Stomach (tissue), 9 donors: Measurements from ENCODE around the gene SF3A1. TPM values are rescaled to one million over a fixed set of nuclear protein-coding genes. Genes with fewer than 3 reads are reported as not detected.

ENCODE experiments used
- DNase-seq, 2 donors: peaks; one replicate each; pipeline versions ENCODE4 v3.0.0 to v3.0.0-alpha.2; 2013 to 2019
- H3K27ac ChIP-seq, 5 donors: fragments of 200-600 bp in 4 of 5; sonication (generic) in 4 of 5; one replicate each; pipeline ENCODE4 v1.5.1; 2013 to 2019; ENCODE audit warnings: mild to moderate bottlenecking in 1 of 5, moderate library complexity in 1 of 5
- H3K27me3 ChIP-seq, 3 donors: fragments of 200-600 bp; sonication (generic); one replicate each; pipeline ENCODE4 v1.5.1; 2017 to 2019; ENCODE audit warnings: mixed run types in 1 of 3
- H3K36me3 ChIP-seq, 4 donors: fragments of 200-600 bp; sonication (generic); 1 replicate in 3 of 4; 2 replicates in 1 of 4; pipeline ENCODE4 v1.5.1; 2016 to 2019
- H3K4me1 ChIP-seq, 4 donors: fragments of 200-600 bp; sonication (generic); one replicate each; pipeline ENCODE4 v1.5.1; 2016 to 2019
- H3K4me3 ChIP-seq, 4 donors: fragments of 200-600 bp; sonication (generic) in 3 of 4; one replicate each; pipeline ENCODE4 v1.5.1; 2016 to 2019; ENCODE audit warnings: mild to moderate bottlenecking in 1 of 4
- H3K9me3 ChIP-seq, 4 donors: fragments of 200-600 bp; sonication (generic); one replicate each; pipeline ENCODE4 v1.5.1; 2016 to 2019
- EP300 ChIP-seq: sonication (generic); formaldehyde crosslinking; IDR thresholded peaks from one replicate; pipeline ENCODE4 v1.6.1; 2017; ENCODE audit warnings: antibody characterized with exemption
- POLR2A ChIP-seq, 4 donors: fragments of 450-650 bp; IDR thresholded peaks; one replicate each; pipeline ENCODE4 v1.6.1; 2016; ENCODE audit warnings: antibody characterized with exemption in 4 of 4, control low read depth in 2 of 4, mild to moderate bottlenecking in 1 of 4, moderate library complexity in 1 of 4
- POLR2AphosphoS5 ChIP-seq, 3 donors: sonication (generic); formaldehyde crosslinking; IDR thresholded peaks; one replicate each; pipeline ENCODE4 v1.6.1; 2016; ENCODE audit warnings: antibody characterized with exemption in 3 of 3
- WGBS, 5 donors: extraction: QIAGEN DNeasy Blood & Tissue Kit in 3 of 5; methylation state at CpG; one replicate each; pipeline versions ENCODE4 v1.1.5 to v1.1.7; 2013 to 2018; 5-methylcytosine and 5-hydroxymethylcytosine counted together
- intact Hi-C: fragments of 100-400 bp; cut with DNase I; formaldehyde crosslinking; loops from one replicate; pipeline ENCODE4 v1.15.1; 2023; ENCODE audit warnings: low total_unique reads
- polyA plus RNA-seq, 3 donors: library from polyadenylated mRNA; stranded (reverse); fragments of 200-250 nt; gene quantifications; one replicate each; pipeline ENCODE4 v1.2.3, GENCODE V29; 2013
- total RNA-seq, 5 donors: library from RNA; depleted of rRNA; stranded (reverse); fragments of >200 nt; gene quantifications; one replicate each; pipeline versions ENCODE4 v1.1.0 to v1.2.3, GENCODE V29; 2014 to 2016
- TF ChIP-seq, protein P1 (sequence below), 7 experiments: fragments of 450-650 bp in 4 of 7; fragments of 200-600 bp in 3 of 7; sonication (generic) in 3 of 7; IDR thresholded peaks; one replicate each; pipeline ENCODE4 v1.5.1; 2016 to 2019; ENCODE audit warnings: antibody characterized with exemption in 7 of 7, control low read depth in 2 of 7, mild to moderate bottlenecking in 1 of 7
- donor health status: healthy with polysubstance abuse.
- donor health status: Bipolar disorder and iron deficiency.
- donor health status: healthy.

SF3A1 gene
- total and polyA plus RNA-seq, 8 donors: 13.6 to 316 (median 30.6) TPM

DNA sequence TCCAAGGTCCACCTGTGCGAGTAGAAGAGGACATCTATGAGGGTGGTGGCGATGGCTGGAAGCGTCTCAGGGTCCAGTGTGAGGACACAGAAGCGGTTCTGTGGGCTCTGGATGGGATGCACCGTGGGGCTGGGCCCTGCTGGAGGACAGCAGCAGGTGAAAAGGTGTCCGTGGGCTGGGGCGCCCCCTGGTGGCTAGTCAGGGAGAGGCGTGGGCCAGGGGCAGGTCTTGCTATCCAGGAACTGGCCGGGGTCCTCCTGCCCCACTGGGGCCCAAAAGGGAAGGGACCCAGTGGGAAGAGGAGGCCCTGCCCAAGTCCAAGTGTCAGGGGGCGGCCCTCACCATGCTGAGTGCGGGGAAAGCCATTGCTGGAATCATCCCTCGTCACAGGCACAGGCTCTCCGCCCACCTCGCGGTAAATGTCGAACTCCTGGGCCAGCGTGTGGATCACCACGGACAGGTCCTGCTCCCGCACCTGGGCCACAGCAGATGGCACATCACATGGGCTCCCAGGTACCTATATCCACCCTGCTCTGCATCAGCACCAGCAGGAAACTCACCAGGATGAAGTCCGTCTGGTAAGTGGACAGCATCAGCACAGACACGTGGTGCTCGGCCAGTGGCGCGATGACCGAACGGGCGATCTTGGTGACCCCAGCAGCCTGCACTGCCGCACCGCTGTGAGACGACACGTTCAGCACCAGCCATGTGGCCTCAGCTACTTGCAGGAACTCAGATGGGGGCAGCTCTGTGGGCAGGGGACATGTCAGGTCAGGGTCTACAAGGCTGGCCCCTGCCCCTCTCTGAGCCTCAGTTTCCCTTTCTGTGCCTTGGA is 69.7 kb downstream of the SF3A1 start:
- DNase-seq: peak; percentile 80 to 85
- H3K4me3 ChIP-seq: no peak overlapping the region
- no peaks in the 10 kb centered on the region for H3K27me3 ChIP-seq
- peak overlapping the region in 1 of 5 donors; percentile 97 for H3K27ac ChIP-seq
- peaks cover 33 to 59% (median 46%) of the 10 kb centered on the region in 4 donors for H3K4me1 ChIP-seq
- TF ChIP-seq, protein P1, sequence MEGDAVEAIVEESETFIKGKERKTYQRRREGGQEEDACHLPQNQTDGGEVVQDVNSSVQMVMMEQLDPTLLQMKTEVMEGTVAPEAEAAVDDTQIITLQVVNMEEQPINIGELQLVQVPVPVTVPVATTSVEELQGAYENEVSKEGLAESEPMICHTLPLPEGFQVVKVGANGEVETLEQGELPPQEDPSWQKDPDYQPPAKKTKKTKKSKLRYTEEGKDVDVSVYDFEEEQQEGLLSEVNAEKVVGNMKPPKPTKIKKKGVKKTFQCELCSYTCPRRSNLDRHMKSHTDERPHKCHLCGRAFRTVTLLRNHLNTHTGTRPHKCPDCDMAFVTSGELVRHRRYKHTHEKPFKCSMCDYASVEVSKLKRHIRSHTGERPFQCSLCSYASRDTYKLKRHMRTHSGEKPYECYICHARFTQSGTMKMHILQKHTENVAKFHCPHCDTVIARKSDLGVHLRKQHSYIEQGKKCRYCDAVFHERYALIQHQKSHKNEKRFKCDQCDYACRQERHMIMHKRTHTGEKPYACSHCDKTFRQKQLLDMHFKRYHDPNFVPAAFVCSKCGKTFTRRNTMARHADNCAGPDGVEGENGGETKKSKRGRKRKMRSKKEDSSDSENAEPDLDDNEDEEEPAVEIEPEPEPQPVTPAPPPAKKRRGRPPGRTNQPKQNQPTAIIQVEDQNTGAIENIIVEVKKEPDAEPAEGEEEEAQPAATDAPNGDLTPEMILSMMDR (IDR thresholded peaks at IDR 0.05): peak in 5 of 7 experiments; percentile 78 to 97 (median 89)
- no peak for TF ChIP-seq POLR2A (IDR thresholded peaks at IDR 0.05)
- H3K36me3 ChIP-seq: peaks cover 8 to 45% (median 35%) of the 10 kb centered on the region in 4 donors
- no peaks in the 10 kb centered on the region for H3K9me3 ChIP-seq
- intact Hi-C loops: loop anchor here (5.0 kb wide), 1 partner anchor 100 kb away; the partner anchor contains the start of gene RNF215
- 51 to 61% (median 60%) methylated on average over 11 to 31 of the region's 31 CpGs for WGBS, 5 donors

DNA sequence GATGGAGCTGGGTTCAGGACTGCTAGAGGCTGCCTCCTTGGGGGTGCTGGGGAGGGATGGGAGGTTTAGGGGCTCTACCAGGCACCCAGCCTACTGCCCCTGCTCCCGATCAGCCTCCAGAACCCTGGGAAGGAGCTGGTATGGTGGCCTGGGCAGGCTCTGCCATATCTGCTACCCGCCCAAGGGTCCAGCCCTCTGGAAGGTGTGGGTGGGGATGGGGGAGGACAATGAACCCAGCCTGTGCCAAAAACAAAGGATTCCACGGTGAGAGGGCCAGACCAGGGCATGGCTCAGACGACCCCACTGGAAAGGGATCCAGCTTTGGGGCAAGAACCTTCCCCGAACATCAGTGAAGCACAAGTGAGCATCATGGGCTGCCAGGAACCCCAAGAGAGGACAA is 70.4 kb downstream of the SF3A1 start:
- Histone ChIP-seq H3K9me3 (no peaks in the 10 kb centered on the region), H3K27me3 (no peaks in the 10 kb centered on the region), H3K36me3 (peaks cover 8 to 40% (median 30%) of the 10 kb centered on the region in 4 donors), H3K27ac (no peak overlapping the region), H3K4me3 (no peak overlapping the region), H3K4me1 (peaks cover 26 to 52% (median 40%) of the 10 kb centered on the region in 4 donors)
- TF ChIP-seq POLR2AphosphoS5 (IDR thresholded peaks at IDR 0.05): no peak
- TF ChIP-seq EP300: no peak
- TF ChIP-seq, protein P1 (IDR thresholded peaks at IDR 0.05): no peak
- TF ChIP-seq POLR2A (IDR thresholded peaks at IDR 0.05): no peak
- WGBS, 5 donors: 82 to 91% (median 85%) methylated on average over 3 to 5 of the region's 5 CpGs
- intact Hi-C loops: loop anchor here (5.0 kb wide), 1 partner anchor 101 kb away; the partner anchor contains the start of gene RNF215
- DNase-seq: no peak

DNA sequence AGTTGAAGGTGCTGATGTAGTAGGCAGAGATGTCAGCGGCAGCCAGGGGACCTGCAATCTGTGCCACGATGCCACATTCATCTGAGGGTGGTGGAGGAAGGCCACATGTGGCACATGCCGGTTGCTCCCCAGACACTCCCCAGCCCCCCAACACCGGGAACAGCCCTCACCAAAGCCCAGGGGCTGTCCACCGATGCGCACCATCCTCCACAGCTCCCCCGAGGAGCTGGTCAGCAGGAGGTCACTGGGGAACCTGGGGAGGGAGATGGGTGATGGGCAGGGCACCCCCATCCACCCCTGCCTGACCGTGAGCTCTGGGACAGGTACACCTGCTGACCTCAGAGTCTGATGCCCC is 70.9 kb downstream of the SF3A1 start:
- H3K9me3 ChIP-seq: no peaks in the 10 kb centered on the region
- no peak overlapping the region for H3K27ac ChIP-seq
- peaks cover 21 to 47% (median 35%) of the 10 kb centered on the region in 4 donors for H3K4me1 ChIP-seq
- intact Hi-C loops: loop anchor here (5.0 kb wide), 1 partner anchor 101 kb away; the partner anchor contains the start of gene RNF215
- TF ChIP-seq POLR2AphosphoS5 (IDR thresholded peaks at IDR 0.05): no peak
- TF ChIP-seq POLR2A (IDR thresholded peaks at IDR 0.05): no peak
- no peak for TF ChIP-seq EP300
- TF ChIP-seq, protein P1 (IDR thresholded peaks at IDR 0.05): no peak
- peaks cover 8 to 40% (median 30%) of the 10 kb centered on the region in 4 donors for H3K36me3 ChIP-seq
- no peak for DNase-seq
- no peak overlapping the region for H3K4me3 ChIP-seq
- WGBS, 5 donors: 83 to 91% (median 90%) methylated on average over 2 to 8 of the region's 8 CpGs
- no peaks in the 10 kb centered on the region for H3K27me3 ChIP-seq

DNA sequence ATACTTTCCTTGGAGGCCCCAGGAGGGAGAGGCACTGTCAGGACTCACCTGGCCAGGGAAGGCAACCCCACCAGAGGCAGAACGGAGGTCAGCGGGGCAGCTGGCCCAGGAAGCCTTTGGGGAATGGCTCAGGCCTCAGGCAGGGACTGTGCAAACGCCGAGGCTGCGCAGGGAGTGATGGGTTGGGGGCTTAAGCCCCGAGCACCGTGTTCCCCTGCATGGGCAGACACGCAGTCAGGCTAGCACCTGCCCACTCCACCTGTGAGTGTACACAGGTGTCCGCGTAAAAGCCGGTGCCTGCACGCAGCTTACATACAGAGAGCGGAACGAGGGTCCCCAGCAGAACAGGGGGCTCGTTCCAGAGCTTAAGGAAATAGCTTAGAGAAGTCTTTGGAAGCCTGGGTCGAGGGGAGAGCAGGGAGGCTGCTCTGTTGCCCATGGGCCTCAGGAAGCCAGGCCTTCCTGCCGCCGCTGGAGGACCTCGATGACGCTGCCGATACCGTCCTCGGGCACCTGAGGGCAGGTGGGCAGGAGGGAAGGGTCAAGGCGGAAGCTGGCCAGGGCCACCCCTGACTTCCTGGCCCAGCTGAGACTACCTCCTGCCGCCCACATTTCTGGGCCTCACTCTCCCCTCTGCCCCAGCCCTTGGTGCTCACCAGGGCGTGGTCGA is 71.4 kb downstream of the SF3A1 start:
- Histone ChIP-seq H3K36me3 (peaks cover 8 to 40% (median 30%) of the 10 kb centered on the region in 4 donors), H3K9me3 (no peaks in the 10 kb centered on the region), H3K27ac (no peak overlapping the region), H3K4me1 (peaks cover 16 to 42% (median 30%) of the 10 kb centered on the region in 4 donors), H3K27me3 (no peaks in the 10 kb centered on the region), H3K4me3 (no peak overlapping the region)
- no peak for DNase-seq
- TF ChIP-seq POLR2A (IDR thresholded peaks at IDR 0.05): no peak
- TF ChIP-seq, protein P1 (IDR thresholded peaks at IDR 0.05): no peak
- no peak for TF ChIP-seq EP300
- TF ChIP-seq POLR2AphosphoS5 (IDR thresholded peaks at IDR 0.05): no peak
- intact Hi-C loops: loop anchor here (5.0 kb wide), 1 partner anchor 102 kb away; the partner anchor contains the start of gene RNF215
- 87 to 93% (median 89%) methylated on average over 26 to 27 of the region's 27 CpGs for WGBS, 5 donors
